Mesendoderm (in vitro differentiated cells): ENCODE measurements around the gene COL4A2.
A peak's percentile ranks its signal among the peaks of the same experiment; 100 is the strongest.

Experiments
- DNase-seq: peaks from one replicate; pipeline ENCODE4 v3.0.0; 2013
- H2AK5ac ChIP-seq: 2 replicates; pipeline ENCODE4 v1.6.1; 2013; ENCODE audit warnings: low read length, inconsistent platforms
- H2BK120ac ChIP-seq: 2 replicates; pipeline ENCODE4 v1.6.1; 2013; ENCODE audit warnings: low read depth, mild to moderate bottlenecking, low read length, moderate library complexity, mixed read lengths
- H2BK15ac ChIP-seq: replicated peaks from 2 replicates; pipeline ENCODE4 v1.6.1; 2013; ENCODE audit warnings: low read depth, mild to moderate bottlenecking, moderate library complexity
- H2BK5ac ChIP-seq: 2 replicates; pipeline ENCODE4 v1.6.1; 2013; ENCODE audit warnings: low read length, inconsistent platforms
- H3K18ac ChIP-seq: 2 replicates; pipeline ENCODE4 v1.6.1; 2013; ENCODE audit warnings: mild to moderate bottlenecking, low read length, mixed read lengths
- H3K23ac ChIP-seq: one replicate; pipeline ENCODE4 v1.6.1; 2013; ENCODE audit warnings: low read length
- H3K27ac ChIP-seq: 2 replicates; pipeline ENCODE4 v1.5.1; 2013; ENCODE audit warnings: low read depth, mild to moderate bottlenecking, inconsistent platforms, low read length, moderate library complexity
- H3K27me3 ChIP-seq: 2 replicates; pipeline ENCODE4 v1.6.1; 2013; ENCODE audit warnings: low read length, control low read depth, mild to moderate bottlenecking, inconsistent platforms; ENCODE audit not compliant: insufficient read depth, poor library complexity
- H3K36me3 ChIP-seq: 2 replicates; pipeline ENCODE4 v1.6.1; 2013; ENCODE audit warnings: low read length, inconsistent platforms; ENCODE audit not compliant: control insufficient read depth, insufficient read depth
- H3K4ac ChIP-seq: one replicate; pipeline ENCODE4 v1.6.1; 2013; ENCODE audit warnings: low read depth, mild to moderate bottlenecking, low read length, moderate library complexity
- H3K4me1 ChIP-seq: 2 replicates; pipeline ENCODE4 v1.6.1; 2013; ENCODE audit warnings: low read depth, low read length, inconsistent platforms; ENCODE audit not compliant: control insufficient read depth
- H3K4me2 ChIP-seq: 2 replicates; pipeline ENCODE4 v1.6.1; 2013; ENCODE audit warnings: low read length
- H3K4me3 ChIP-seq: 2 replicates; pipeline ENCODE4 v1.5.1; 2013; ENCODE audit warnings: mild to moderate bottlenecking, low read length
- H3K56ac ChIP-seq: one replicate; pipeline ENCODE4 v1.6.1; 2013; ENCODE audit warnings: low read length
- H3K79me1 ChIP-seq: 2 replicates; pipeline ENCODE4 v1.6.1; 2013; ENCODE audit warnings: low read length, inconsistent platforms
- H3K79me2 ChIP-seq: 2 replicates; pipeline ENCODE4 v1.6.1; 2013; ENCODE audit warnings: mild to moderate bottlenecking, low read length; ENCODE audit not compliant: control insufficient read depth, insufficient read depth
- H3K9ac ChIP-seq: 2 replicates; pipeline ENCODE4 v1.6.1; 2013; ENCODE audit warnings: low read length, inconsistent platforms
- H4K5ac ChIP-seq: one replicate; pipeline ENCODE4 v1.6.1; 2013; ENCODE audit warnings: low read length
- H4K8ac ChIP-seq: one replicate; pipeline ENCODE4 v1.6.1; 2013; ENCODE audit warnings: low read depth, mild to moderate bottlenecking, control low read depth, low read length, moderate library complexity
- WGBS: extraction: QIAGEN DNeasy Blood & Tissue Kit; methylation state at CpG from one replicate; pipeline ENCODE4 v1.1.7; 2013; ENCODE audit warnings: low lambda C conversion rate, missing lambda C conversion rate; ENCODE audit not compliant: insufficient coverage; ENCODE audit errors: extremely low coverage; 5-methylcytosine and 5-hydroxymethylcytosine counted together

The COL4A2 gene

DNA sequence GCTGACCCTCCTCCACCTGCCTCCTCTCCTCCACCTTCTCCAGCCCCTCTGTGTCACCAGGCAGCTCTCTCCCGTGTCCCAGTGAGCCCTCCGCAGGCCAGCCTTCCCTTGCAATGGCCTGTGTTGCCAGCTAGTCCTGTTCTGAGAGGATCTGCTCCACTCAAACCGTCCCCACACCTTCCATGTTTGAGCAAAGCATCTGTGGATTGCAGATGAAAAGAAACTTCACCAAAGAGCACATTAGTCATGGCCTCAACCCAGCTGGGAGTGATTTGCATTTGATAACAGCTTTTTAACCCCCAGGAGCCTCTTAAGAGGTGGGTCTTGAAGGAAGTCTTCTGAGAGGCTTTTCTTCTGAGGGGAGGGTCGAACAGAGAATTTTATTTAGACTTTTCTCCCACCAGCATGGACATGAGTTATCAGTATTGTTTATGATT is 72.8 kb downstream of the COL4A2 start:
- H3K4ac ChIP-seq = no peak overlapping the region
- DNase-seq = peak; percentile 89
- H2BK5ac ChIP-seq = no peak overlapping the region
- peaks cover 8% of the 10 kb centered on the region for H3K4me1 ChIP-seq
- no peak overlapping the region for H3K4me2 ChIP-seq
- no peaks in the 10 kb centered on the region for H3K36me3 ChIP-seq
- no peak overlapping the region for H2BK120ac ChIP-seq
- no peak overlapping the region for H2AK5ac ChIP-seq
- no peak overlapping the region for H3K23ac ChIP-seq
- no peaks in the 10 kb centered on the region for H3K79me1 ChIP-seq
- no peaks in the 10 kb centered on the region for H3K79me2 ChIP-seq
- peak overlapping the region; percentile 4 for H3K27ac ChIP-seq
- H3K9ac ChIP-seq = no peak overlapping the region
- H3K18ac ChIP-seq = no peak overlapping the region
- no peak overlapping the region for H4K8ac ChIP-seq
- no peak overlapping the region for H2BK15ac ChIP-seq
- WGBS = no CpG with 5 or more reads among the region's 4 CpGs
- no peaks in the 10 kb centered on the region for H3K27me3 ChIP-seq
- no peak overlapping the region for H3K4me3 ChIP-seq
- no peak overlapping the region for H3K56ac ChIP-seq
- H4K5ac ChIP-seq = no peak overlapping the region

GRCh38 chr13:110380359-110381028 is 73.4 kb downstream of the COL4A2 start:
- H3K18ac ChIP-seq = no peak overlapping the region
- no peaks in the 10 kb centered on the region for H3K27me3 ChIP-seq
- H3K79me1 ChIP-seq = no peaks in the 10 kb centered on the region
- no peak overlapping the region for H2BK120ac ChIP-seq
- H3K23ac ChIP-seq = no peak overlapping the region
- H2AK5ac ChIP-seq = no peak overlapping the region
- H3K4ac ChIP-seq = no peak overlapping the region
- H3K27ac ChIP-seq = peak overlapping the region; percentile 15
- no peak overlapping the region for H3K4me2 ChIP-seq
- H3K56ac ChIP-seq = no peak overlapping the region
- H4K8ac ChIP-seq = no peak overlapping the region
- no peak overlapping the region for H3K9ac ChIP-seq
- no CpG with 5 or more reads among the region's 14 CpGs for WGBS
- no peak overlapping the region for H4K5ac ChIP-seq
- H2BK15ac ChIP-seq = no peak overlapping the region
- peaks cover 8% of the 10 kb centered on the region for H3K4me1 ChIP-seq
- H3K4me3 ChIP-seq = no peak overlapping the region
- no peak overlapping the region for H2BK5ac ChIP-seq
- DNase-seq = peak; percentile 55
- H3K36me3 ChIP-seq = no peaks in the 10 kb centered on the region
- no peaks in the 10 kb centered on the region for H3K79me2 ChIP-seq

GRCh38 chr13:110381029-110381360 is 73.9 kb downstream of the COL4A2 start:
- H2BK120ac ChIP-seq = no peak overlapping the region
- H2BK15ac ChIP-seq = no peak overlapping the region
- H3K4me3 ChIP-seq = no peak overlapping the region
- H3K4ac ChIP-seq = no peak overlapping the region
- H3K4me1 ChIP-seq = peaks cover 8% of the 10 kb centered on the region
- H4K8ac ChIP-seq = no peak overlapping the region
- no CpG with 5 or more reads among the region's 12 CpGs for WGBS
- H3K18ac ChIP-seq = no peak overlapping the region
- H3K27me3 ChIP-seq = no peaks in the 10 kb centered on the region
- H3K79me2 ChIP-seq = no peaks in the 10 kb centered on the region
- no peak for DNase-seq
- no peak overlapping the region for H2AK5ac ChIP-seq
- peak overlapping the region; percentile 15 for H3K27ac ChIP-seq
- no peak overlapping the region for H3K9ac ChIP-seq
- H3K56ac ChIP-seq = no peak overlapping the region
- no peak overlapping the region for H2BK5ac ChIP-seq
- H3K36me3 ChIP-seq = no peaks in the 10 kb centered on the region
- H3K23ac ChIP-seq = no peak overlapping the region
- no peak overlapping the region for H4K5ac ChIP-seq
- no peak overlapping the region for H3K4me2 ChIP-seq
- peaks cover 2% of the 10 kb centered on the region for H3K79me1 ChIP-seq

DNA sequence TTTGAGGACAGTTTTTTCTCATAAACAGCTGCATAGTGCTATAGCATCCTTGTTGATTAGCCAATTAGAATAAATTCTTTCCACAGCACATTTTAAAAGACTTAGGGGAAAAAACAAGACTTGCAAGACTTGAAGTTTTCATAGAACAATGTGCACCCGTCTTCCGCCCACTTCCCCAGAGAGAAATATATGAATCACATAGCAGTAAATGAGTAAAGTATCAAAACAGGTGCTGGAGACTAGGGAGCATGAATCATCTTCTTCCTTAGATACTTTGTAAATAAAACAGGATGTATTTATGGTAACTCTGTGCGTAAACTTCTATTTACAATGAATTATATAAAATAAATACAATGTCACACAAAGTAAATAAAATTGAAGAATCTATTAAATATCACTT is 75.1 kb downstream of the COL4A2 start:
- no peak overlapping the region for H2BK5ac ChIP-seq
- H3K27me3 ChIP-seq = no peaks in the 10 kb centered on the region
- H3K9ac ChIP-seq = no peak overlapping the region
- no peak overlapping the region for H3K23ac ChIP-seq
- no peaks in the 10 kb centered on the region for H3K36me3 ChIP-seq
- no peak overlapping the region for H4K5ac ChIP-seq
- DNase-seq = no peak
- H3K79me2 ChIP-seq = no peaks in the 10 kb centered on the region
- no CpG with 5 or more reads among the region's 3 CpGs for WGBS
- no peak overlapping the region for H3K27ac ChIP-seq
- H2BK15ac ChIP-seq = no peak overlapping the region
- H2AK5ac ChIP-seq = no peak overlapping the region
- no peak overlapping the region for H3K18ac ChIP-seq
- peaks cover 8% of the 10 kb centered on the region for H3K4me1 ChIP-seq
- H3K4ac ChIP-seq = no peak overlapping the region
- H2BK120ac ChIP-seq = no peak overlapping the region
- H3K4me3 ChIP-seq = no peak overlapping the region
- H4K8ac ChIP-seq = no peak overlapping the region
- no peak overlapping the region for H3K56ac ChIP-seq
- H3K79me1 ChIP-seq = peaks cover 3% of the 10 kb centered on the region
- no peak overlapping the region for H3K4me2 ChIP-seq

GRCh38 chr13:110382830-110383229 is 75.7 kb downstream of the COL4A2 start:
- Histone ChIP-seq H3K4me2 (no peak overlapping the region), H3K18ac (no peak overlapping the region), H3K4me3 (no peak overlapping the region), H3K4me1 (peaks cover 9% of the 10 kb centered on the region), H3K79me2 (no peaks in the 10 kb centered on the region), H2BK5ac (no peak overlapping the region), H4K8ac (no peak overlapping the region), H3K27ac (no peak overlapping the region), H3K4ac (no peak overlapping the region), H3K9ac (no peak overlapping the region), H2BK120ac (no peak overlapping the region), H2BK15ac (no peak overlapping the region), H3K23ac (no peak overlapping the region), H3K36me3 (no peaks in the 10 kb centered on the region), H4K5ac (no peak overlapping the region), H3K56ac (no peak overlapping the region), H3K79me1 (peaks cover 3% of the 10 kb centered on the region), H3K27me3 (no peaks in the 10 kb centered on the region), H2AK5ac (no peak overlapping the region)
- no peak for DNase-seq
- WGBS = no CpG with 5 or more reads among the region's 4 CpGs
